Spleen (tissue), 11 donors: ENCODE measurements around the gene ZSCAN20. TPM values are rescaled to one million over a fixed set of nuclear protein-coding genes. Genes with fewer than 3 reads are reported as not detected.

Source experiments
- DNase-seq: peaks from one replicate; pipeline ENCODE4 v3.0.0-alpha.2; 2020
- H3K27ac ChIP-seq, 8 donors: fragments of 200-600 bp; sonication (generic) in 7 of 8; 1 replicate in 4 of 8; 2 replicates in 4 of 8; pipeline versions ENCODE4 v1.5.0 to v1.8.0; 2016 to 2021; ENCODE audit warnings: inconsistent platforms in 4 of 8, mild to moderate bottlenecking in 4 of 8, moderate library complexity in 1 of 8
- H3K27me3 ChIP-seq, 7 donors: fragments of 200-600 bp; sonication (generic) in 6 of 7; replicated peaks in 1 of 7; 1 replicate in 4 of 7; 2 replicates in 3 of 7; pipeline versions ENCODE4 v1.5.0 to v1.8.0; 2016 to 2021; ENCODE audit warnings: inconsistent platforms in 3 of 7, mild to moderate bottlenecking in 1 of 7
- H3K36me3 ChIP-seq, 6 donors: fragments of 200-600 bp; sonication (generic) in 5 of 6; 1 replicate in 4 of 6; 2 replicates in 2 of 6; pipeline versions ENCODE4 v1.5.0 to v1.8.0; 2016 to 2021; ENCODE audit warnings: inconsistent platforms in 2 of 6
- H3K4me1 ChIP-seq, 6 donors: fragments of 200-600 bp; sonication (generic) in 5 of 6; 1 replicate in 3 of 6; 2 replicates in 3 of 6; pipeline versions ENCODE4 v1.5.0 to v1.8.0; 2016 to 2021; ENCODE audit warnings: inconsistent platforms in 3 of 6
- H3K4me3 ChIP-seq, 8 donors: fragments of 200-600 bp; sonication (generic) in 7 of 8; 1 replicate in 4 of 8; 2 replicates in 4 of 8; pipeline versions ENCODE4 v1.5.0 to v1.8.0; 2016 to 2021; ENCODE audit warnings: inconsistent platforms in 4 of 8, mild to moderate bottlenecking in 4 of 8, moderate library complexity in 2 of 8
- H3K9me3 ChIP-seq, 8 donors: fragments of 200-600 bp; sonication (generic) in 7 of 8; 1 replicate in 4 of 8; 2 replicates in 4 of 8; pipeline versions ENCODE4 v1.5.0 to v1.8.0; 2016 to 2021; ENCODE audit warnings: inconsistent platforms in 4 of 8
- POLR2A ChIP-seq, 3 donors: fragments of 450-650 bp; IDR thresholded peaks; one replicate each; pipeline ENCODE4 v1.5.1; 2017; ENCODE audit warnings: antibody characterized with exemption in 3 of 3, mild to moderate bottlenecking in 1 of 3
- POLR2AphosphoS5 ChIP-seq, 3 donors: sonication (generic); formaldehyde crosslinking; IDR thresholded peaks; one replicate each; pipeline ENCODE4 v1.5.1; 2017; ENCODE audit warnings: antibody characterized with exemption in 3 of 3
- WGBS, 5 donors: extraction: QIAGEN DNeasy Blood & Tissue Kit in 3 of 5; methylation state at CpG; one replicate each; pipeline versions ENCODE4 v1.1.5 to v1.1.7; 2013 to 2018; 5-methylcytosine and 5-hydroxymethylcytosine counted together
- intact Hi-C: fragments of 100-400 bp; cut with DNase I; formaldehyde crosslinking; loops from one replicate; pipeline ENCODE4 v1.15.0; 2023; ENCODE audit warnings: low total_unique reads
- polyA plus RNA-seq, 3 donors: library from polyadenylated mRNA; stranded (reverse); fragments of 200-250 nt; gene quantifications; one replicate each; pipeline ENCODE4 v1.2.1, GENCODE V29; 2013
- total RNA-seq, 7 donors: library from RNA; depleted of rRNA in 3 of 7; stranded (reverse); fragments of >200 nt in 3 of 7; fragmentation: NEBNext Ultra II Directional in 4 of 7; extraction: Animal tissue kit (Norgen Biotek cat#: 25700) in 4 of 7; gene quantifications; one replicate each; pipeline versions ENCODE4 v1.1.0 to v1.2.1, GENCODE V29; 2016 to 2021
- TF ChIP-seq, protein P1 (sequence below), 11 experiments: fragments of 200-600 bp in 7 of 11; fragments of 450-650 bp in 4 of 11; sonication (generic) in 4 of 11; IDR thresholded peaks in 8 of 11; conservative IDR thresholded peaks in 3 of 11; 1 replicate in 7 of 11; 2 replicates in 4 of 11; pipeline versions ENCODE4 v1.4.0 to v1.8.0; 2016 to 2021; ENCODE audit warnings: antibody characterized with exemption in 11 of 11, inconsistent platforms in 4 of 11, mild to moderate bottlenecking in 1 of 11
- donor health status: healthy with polysubstance abuse.
- donor health status: DM: no; HTN: no; CAD: no; lungs with moderate emphysema.
- donor health status: DM: no; HTN: no; CAD: no.
- donor health status: Bipolar disorder and iron deficiency.
- donor health status: healthy.
- donor health status: DM: no; HTN: no; CAD: no.
- donor health status: DM: yes; HTN: yes; CAD: no.

Gene ZSCAN20
- total and polyA plus RNA-seq, 10 donors, result 0.28 to 6.2 (median 4.2) TPM

DNA sequence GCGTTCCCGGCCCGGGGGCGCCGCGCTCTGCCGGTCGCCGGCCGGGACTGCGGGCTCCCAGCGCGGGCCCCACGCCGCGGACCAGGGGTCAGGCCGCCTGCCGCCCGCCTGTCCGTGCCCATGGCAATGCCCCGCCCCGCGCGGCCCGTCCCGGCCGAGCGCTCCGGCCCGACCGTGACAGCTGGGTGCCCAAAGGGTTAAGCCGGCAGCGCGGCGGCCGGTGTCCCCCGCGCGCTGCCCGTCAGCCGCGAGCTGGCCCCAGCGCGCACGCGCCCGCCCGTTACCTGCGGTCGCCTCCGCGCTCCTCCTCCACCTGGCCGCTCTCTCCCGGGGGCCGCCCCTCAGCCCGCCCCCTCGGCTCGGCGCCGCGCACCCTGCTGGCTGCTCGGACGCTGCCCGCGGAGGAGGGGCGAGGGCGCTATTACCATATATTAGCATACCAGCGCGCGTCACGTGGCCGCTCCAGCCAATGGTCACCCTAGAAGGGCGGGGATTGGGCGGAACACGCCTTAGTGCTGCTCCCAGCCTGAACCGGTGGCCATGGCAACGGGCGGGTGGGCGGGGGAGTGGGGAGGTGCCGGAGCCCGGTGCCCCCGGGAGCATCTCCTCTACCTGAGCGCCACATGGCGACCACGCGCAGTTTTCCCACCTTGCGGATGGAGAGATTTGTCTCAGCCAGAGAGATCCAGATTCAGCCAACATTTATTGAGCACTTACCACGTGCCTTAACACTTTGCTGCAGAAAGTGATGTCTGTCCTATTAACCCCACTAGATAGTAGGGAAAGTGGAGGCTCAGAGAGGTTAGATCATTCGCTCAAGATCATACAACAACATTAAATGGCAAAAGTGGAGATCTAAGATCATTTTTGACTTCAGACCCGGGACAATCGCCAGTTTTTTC is 41.5 kb upstream of the ZSCAN20 start, which contains the start of gene PHC2:
Gene PHC2, minus strand, starts transcription at position 404 of the 902 bp plus-strand sequence. CDS start 55,556 bp downstream, outside the sequence.
- Histone ChIP-seq H3K27ac (peak within 1 kb of the TSS; percentile 23 to 88 (median 71)), H3K36me3 (no peaks in the 10 kb centered on the region), H3K9me3 (no peaks in the 10 kb centered on the region), H3K27me3 (peaks cover 0 to 23% (median 0%) of the 10 kb centered on the region in 7 donors), H3K4me1 (peaks cover 7 to 59% (median 46%) of the 10 kb centered on the region in 6 donors), H3K4me3 (peak within 1 kb of the TSS; percentile 56 to 95 (median 71))
- peak; percentile 97 for DNase-seq
- no peak for TF ChIP-seq POLR2A (IDR thresholded peaks at IDR 0.05)
- TF ChIP-seq, protein P1, sequence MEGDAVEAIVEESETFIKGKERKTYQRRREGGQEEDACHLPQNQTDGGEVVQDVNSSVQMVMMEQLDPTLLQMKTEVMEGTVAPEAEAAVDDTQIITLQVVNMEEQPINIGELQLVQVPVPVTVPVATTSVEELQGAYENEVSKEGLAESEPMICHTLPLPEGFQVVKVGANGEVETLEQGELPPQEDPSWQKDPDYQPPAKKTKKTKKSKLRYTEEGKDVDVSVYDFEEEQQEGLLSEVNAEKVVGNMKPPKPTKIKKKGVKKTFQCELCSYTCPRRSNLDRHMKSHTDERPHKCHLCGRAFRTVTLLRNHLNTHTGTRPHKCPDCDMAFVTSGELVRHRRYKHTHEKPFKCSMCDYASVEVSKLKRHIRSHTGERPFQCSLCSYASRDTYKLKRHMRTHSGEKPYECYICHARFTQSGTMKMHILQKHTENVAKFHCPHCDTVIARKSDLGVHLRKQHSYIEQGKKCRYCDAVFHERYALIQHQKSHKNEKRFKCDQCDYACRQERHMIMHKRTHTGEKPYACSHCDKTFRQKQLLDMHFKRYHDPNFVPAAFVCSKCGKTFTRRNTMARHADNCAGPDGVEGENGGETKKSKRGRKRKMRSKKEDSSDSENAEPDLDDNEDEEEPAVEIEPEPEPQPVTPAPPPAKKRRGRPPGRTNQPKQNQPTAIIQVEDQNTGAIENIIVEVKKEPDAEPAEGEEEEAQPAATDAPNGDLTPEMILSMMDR (IDR thresholded peaks at IDR 0.05 in 8 of 11, conservative IDR thresholded peaks at IDR 0.05 in 3 of 11), result peak in 8 of 11 experiments; percentile 27 to 70 (median 54)
- TF ChIP-seq POLR2AphosphoS5 (IDR thresholded peaks at IDR 0.05), result peak; percentile 74 to 87 (median 82)
- 1 to 3% (median 2%) methylated on average over 30 to 91 of the region's 91 CpGs for WGBS, 5 donors
- intact Hi-C loops, result no loop called here

DNA sequence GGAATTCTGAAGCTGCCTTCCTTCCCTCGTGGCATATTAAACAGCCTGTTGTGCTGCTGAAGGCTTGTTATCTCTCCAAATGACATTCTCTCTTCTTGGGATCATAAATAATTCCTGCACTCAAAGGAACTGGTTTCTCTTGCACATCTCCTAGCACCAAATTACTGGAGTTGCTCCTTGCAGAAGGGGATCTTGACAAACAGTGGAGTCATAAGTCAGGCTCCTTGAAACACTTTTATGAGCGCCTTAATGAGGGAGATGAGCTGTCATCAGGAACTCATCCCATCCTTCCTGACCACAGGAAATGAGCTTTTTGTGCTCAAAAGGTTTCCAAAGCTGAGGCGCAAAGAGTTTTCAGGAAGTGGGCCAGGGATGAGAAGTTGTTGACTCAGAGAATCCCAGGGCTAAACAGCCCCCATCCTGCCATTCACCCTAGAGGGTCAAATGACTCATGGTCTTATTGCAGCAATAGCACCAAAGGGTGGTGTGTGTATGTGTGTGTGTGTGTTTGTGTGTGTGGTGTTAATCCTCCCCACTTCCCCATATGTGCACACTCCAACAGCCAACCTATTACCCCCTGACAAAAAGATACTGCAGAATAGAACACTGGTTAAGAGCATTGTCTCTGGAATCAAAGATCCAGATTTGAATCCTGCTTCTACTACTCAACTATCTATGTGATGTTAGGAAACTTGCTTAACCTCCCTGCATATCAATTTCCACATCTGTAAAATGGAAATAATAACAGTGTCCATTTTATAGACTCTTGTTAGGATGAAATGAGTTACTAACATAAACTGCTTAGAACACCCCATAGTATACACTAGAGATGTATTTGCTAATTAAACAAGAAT is 38.7 kb upstream of the ZSCAN20 start:
- intact Hi-C loops, result no loop called here
- H3K27ac ChIP-seq, result peak overlapping the region in 6 of 8 donors; percentile 29 to 78 (median 62)
- peaks cover 0 to 23% (median 0%) of the 10 kb centered on the region in 7 donors for H3K27me3 ChIP-seq
- TF ChIP-seq POLR2A (IDR thresholded peaks at IDR 0.05), result no peak
- TF ChIP-seq, protein P1 (IDR thresholded peaks at IDR 0.05 in 8 of 11, conservative IDR thresholded peaks at IDR 0.05 in 3 of 11), result no peak
- TF ChIP-seq POLR2AphosphoS5 (IDR thresholded peaks at IDR 0.05), result peak in 1 of 3 donors; percentile 79
- no peak for DNase-seq
- H3K9me3 ChIP-seq, result no peaks in the 10 kb centered on the region
- H3K36me3 ChIP-seq, result no peaks in the 10 kb centered on the region
- no peak overlapping the region for H3K4me3 ChIP-seq
- peaks cover 7 to 53% (median 43%) of the 10 kb centered on the region in 6 donors for H3K4me1 ChIP-seq
- 28 to 52% (median 39%) methylated on average over 3 of the region's 3 CpGs for WGBS, 5 donors

DNA sequence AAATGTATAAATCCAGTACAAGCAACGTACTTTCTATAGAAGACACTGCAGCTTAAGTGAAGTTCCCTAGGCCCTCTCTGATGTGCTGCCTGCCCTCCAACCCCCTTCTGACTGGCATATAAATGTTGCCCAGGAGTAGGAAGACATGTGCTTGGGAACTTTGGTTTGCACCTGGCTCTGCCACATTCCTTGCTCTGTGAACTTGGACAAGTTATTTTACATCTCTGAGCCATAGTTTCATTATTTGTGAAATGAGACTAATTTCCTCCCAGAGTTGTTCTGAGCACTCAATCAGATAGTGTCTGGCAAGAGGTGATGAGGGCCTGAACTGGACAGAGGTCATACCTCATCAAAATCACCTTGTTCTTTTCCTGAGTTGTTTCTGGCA is 38.1 kb upstream of the ZSCAN20 start:
- H3K27ac ChIP-seq, result peak overlapping the region in 6 of 8 donors; percentile 29 to 78 (median 62)
- no peak for TF ChIP-seq POLR2AphosphoS5 (IDR thresholded peaks at IDR 0.05)
- TF ChIP-seq, protein P1 (IDR thresholded peaks at IDR 0.05 in 8 of 11, conservative IDR thresholded peaks at IDR 0.05 in 3 of 11), result no peak
- TF ChIP-seq POLR2A (IDR thresholded peaks at IDR 0.05), result no peak
- H3K36me3 ChIP-seq, result no peaks in the 10 kb centered on the region
- no peak overlapping the region for H3K4me3 ChIP-seq
- DNase-seq, result no peak
- WGBS, 5 donors, result 64 to 88% (median 86%) methylated on average over 1 of the region's 1 CpG
- H3K27me3 ChIP-seq, result peaks cover 0 to 21% (median 0%) of the 10 kb centered on the region in 7 donors
- intact Hi-C loops, result no loop called here
- no peaks in the 10 kb centered on the region for H3K9me3 ChIP-seq
- H3K4me1 ChIP-seq, result peaks cover 5 to 47% (median 37%) of the 10 kb centered on the region in 6 donors
